ENCODE measurements around the gene SPOP. TPM values are rescaled to one million over a fixed set of nuclear protein-coding genes. Genes with fewer than 3 reads are reported as not detected.
"Not testable (repeated sequence)": the region's sequence is repeated elsewhere in the genome, so short reads cannot be mapped to it uniquely, and the experiment has no call there.

Gene SPOP
- total RNA-seq, 1 donor from 2014 or later, result 62.9 TPM

GRCh38 chr17:49553676-49554335, 124.1 kb downstream of the SPOP start:
- H3K4me1 Mint-ChIP-seq (ENCODE audit: low read depth), result peaks cover 10% of the 10 kb centered on the region
- H3K9me3 Mint-ChIP-seq (ENCODE audit: low read depth), result no peaks in the 10 kb centered on the region
- H3K36me3 Mint-ChIP-seq (ENCODE audit: low read depth), result no peaks in the 10 kb centered on the region
- no peak for TF ChIP-seq CTCF (IDR thresholded peaks at IDR 0.05)
- DNase-seq (ENCODE audit: low spot score), result no peak
- H3K4me3 Mint-ChIP-seq (ENCODE audit: unreplicated experiment), result no peak overlapping the region
- H3K27ac Mint-ChIP-seq (ENCODE audit: unreplicated experiment), result no peak overlapping the region
- peaks cover 4% of the 10 kb centered on the region for H3K27me3 Mint-ChIP-seq (ENCODE audit: low read depth)

GRCh38 chr17:49552070-49552751, 125.7 kb downstream of the SPOP start:
- DNase-seq (ENCODE audit: low spot score), result no peak
- no peak overlapping the region for H3K27ac Mint-ChIP-seq (ENCODE audit: unreplicated experiment)
- H3K4me3 Mint-ChIP-seq (ENCODE audit: unreplicated experiment), result no peak overlapping the region
- H3K4me1 Mint-ChIP-seq (ENCODE audit: low read depth), result peaks cover 23% of the 10 kb centered on the region
- H3K27me3 Mint-ChIP-seq (ENCODE audit: low read depth), result peaks cover 3% of the 10 kb centered on the region
- no peak for TF ChIP-seq CTCF (IDR thresholded peaks at IDR 0.05)
- no peaks in the 10 kb centered on the region for H3K36me3 Mint-ChIP-seq (ENCODE audit: low read depth)
- H3K9me3 Mint-ChIP-seq (ENCODE audit: low read depth), result no peaks in the 10 kb centered on the region

GRCh38 chr17:49551221-49552069, 126.5 kb downstream of the SPOP start:
- H3K4me1 Mint-ChIP-seq (ENCODE audit: low read depth), result peaks cover 27% of the 10 kb centered on the region
- no peaks in the 10 kb centered on the region for H3K9me3 Mint-ChIP-seq (ENCODE audit: low read depth)
- H3K27ac Mint-ChIP-seq (ENCODE audit: unreplicated experiment), result no peak overlapping the region
- no peak overlapping the region for H3K4me3 Mint-ChIP-seq (ENCODE audit: unreplicated experiment)
- H3K27me3 Mint-ChIP-seq (ENCODE audit: low read depth), result peaks cover 5% of the 10 kb centered on the region
- no peaks in the 10 kb centered on the region for H3K36me3 Mint-ChIP-seq (ENCODE audit: low read depth)
- TF ChIP-seq CTCF (IDR thresholded peaks at IDR 0.05), result no peak
- no peak for DNase-seq (ENCODE audit: low spot score)

- not testable (repeated sequence) for H3K9me3 Mint-ChIP-seq (ENCODE audit: low read depth); H3K36me3 Mint-ChIP-seq (ENCODE audit: low read depth); DNase-seq (ENCODE audit: low spot score); H3K27ac Mint-ChIP-seq (ENCODE audit: unreplicated experiment); H3K27me3 Mint-ChIP-seq (ENCODE audit: low read depth); H3K4me3 Mint-ChIP-seq (ENCODE audit: unreplicated experiment)
- H3K4me1 Mint-ChIP-seq (ENCODE audit: low read depth), result peaks cover 21% of the 10 kb centered on the region
These were observed 127.1 kb downstream of the SPOP start for GRCh38 chr17:49550764-49551163.

- Mint-ChIP-seq H3K4me3 (ENCODE audit: unreplicated experiment) (no peak overlapping the region), H3K4me1 (ENCODE audit: low read depth) (peaks cover 21% of the 10 kb centered on the region), H3K36me3 (ENCODE audit: low read depth) (no peaks in the 10 kb centered on the region), H3K27ac (ENCODE audit: unreplicated experiment) (no peak overlapping the region), H3K27me3 (ENCODE audit: low read depth) (peaks cover 5% of the 10 kb centered on the region), H3K9me3 (ENCODE audit: low read depth) (no peaks in the 10 kb centered on the region)
- TF ChIP-seq CTCF (IDR thresholded peaks at IDR 0.05), result no peak
- DNase-seq (ENCODE audit: low spot score), result no peak
These were observed 127.9 kb downstream of the SPOP start for GRCh38 chr17:49549691-49550678.

All from chondrocyte (in vitro differentiated cells).